ENCODE data around the gene NCEH1. TPM values are rescaled to one million over a fixed set of nuclear protein-coding genes. Genes with fewer than 3 reads are reported as not detected.
"Not testable (repeated sequence)": the region's sequence is repeated elsewhere in the genome, so short reads cannot be mapped to it uniquely, and the experiment has no call there.

The NCEH1 gene
- total RNA-seq, 1 donor from 2014 or later: 19.1 TPM

DNA sequence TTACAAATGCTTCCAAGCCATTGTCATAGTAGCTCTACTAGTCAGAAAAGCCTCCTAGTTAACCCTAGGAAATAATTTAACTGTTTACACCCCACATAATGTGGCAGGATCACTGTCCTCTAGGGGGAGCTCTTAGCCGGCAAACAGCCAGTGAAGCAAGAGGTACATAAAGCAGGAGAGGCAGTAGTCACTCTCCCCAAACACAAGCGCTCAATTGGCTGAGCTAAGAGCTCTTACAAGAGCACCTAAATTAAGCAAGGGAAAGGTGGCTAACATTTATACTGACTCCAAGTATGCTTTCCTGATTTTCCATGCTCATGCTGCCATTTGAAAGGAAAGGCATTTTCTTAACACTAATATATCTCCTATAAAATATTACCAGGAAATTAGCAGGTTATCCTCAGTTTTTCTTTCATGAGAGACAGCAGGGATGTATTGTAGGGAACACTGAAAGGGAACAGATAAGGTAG lies 37.6 kb downstream of the NCEH1 start:
- Histone ChIP-seq H3K27ac (no peak overlapping the region), H3K9me3 (no peaks in the 10 kb centered on the region), H3K27me3 (no peaks in the 10 kb centered on the region), H3K36me3 (no peaks in the 10 kb centered on the region), H3K4me3 (no peak overlapping the region), H3K4me1 (peaks cover 0 to 11% of the 10 kb centered on the region in 2 donors)
- TF ChIP-seq, protein P1, sequence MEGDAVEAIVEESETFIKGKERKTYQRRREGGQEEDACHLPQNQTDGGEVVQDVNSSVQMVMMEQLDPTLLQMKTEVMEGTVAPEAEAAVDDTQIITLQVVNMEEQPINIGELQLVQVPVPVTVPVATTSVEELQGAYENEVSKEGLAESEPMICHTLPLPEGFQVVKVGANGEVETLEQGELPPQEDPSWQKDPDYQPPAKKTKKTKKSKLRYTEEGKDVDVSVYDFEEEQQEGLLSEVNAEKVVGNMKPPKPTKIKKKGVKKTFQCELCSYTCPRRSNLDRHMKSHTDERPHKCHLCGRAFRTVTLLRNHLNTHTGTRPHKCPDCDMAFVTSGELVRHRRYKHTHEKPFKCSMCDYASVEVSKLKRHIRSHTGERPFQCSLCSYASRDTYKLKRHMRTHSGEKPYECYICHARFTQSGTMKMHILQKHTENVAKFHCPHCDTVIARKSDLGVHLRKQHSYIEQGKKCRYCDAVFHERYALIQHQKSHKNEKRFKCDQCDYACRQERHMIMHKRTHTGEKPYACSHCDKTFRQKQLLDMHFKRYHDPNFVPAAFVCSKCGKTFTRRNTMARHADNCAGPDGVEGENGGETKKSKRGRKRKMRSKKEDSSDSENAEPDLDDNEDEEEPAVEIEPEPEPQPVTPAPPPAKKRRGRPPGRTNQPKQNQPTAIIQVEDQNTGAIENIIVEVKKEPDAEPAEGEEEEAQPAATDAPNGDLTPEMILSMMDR (IDR thresholded peaks at IDR 0.05): peak in 2 of 3 experiments; percentile 48 to 52
- intact Hi-C loops (cut with DNase I): loop anchor here (5.0 kb wide), 1 partner anchor 79 kb away; the partner anchor contains the start of gene ECT2
- no peak for DNase-seq (ENCODE audit: low spot score in 2 of 2)

DNA sequence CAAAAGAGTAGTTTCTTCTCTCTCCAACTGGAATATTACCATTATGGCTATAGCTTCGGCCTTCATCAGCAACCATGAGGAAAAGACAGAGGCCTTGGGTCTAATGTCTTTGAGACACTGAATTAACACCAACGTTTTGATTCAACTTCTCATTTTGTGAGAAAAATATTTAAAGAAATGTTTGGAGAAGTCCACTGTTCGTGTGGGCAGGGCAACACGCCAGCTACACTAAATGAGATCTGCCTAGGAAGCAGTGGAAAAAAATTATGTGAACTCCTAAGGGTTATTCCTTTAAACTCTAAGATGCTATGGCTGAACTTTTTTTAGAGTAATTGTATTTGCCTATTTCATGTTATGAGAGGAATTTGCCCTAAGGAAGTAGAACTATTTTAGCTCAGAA lies 41.8 kb downstream of the NCEH1 start:
- TF ChIP-seq, protein P1 (IDR thresholded peaks at IDR 0.05): no peak
- no peak overlapping the region for H3K4me3 ChIP-seq
- no peak for DNase-seq (ENCODE audit: low spot score in 2 of 2)
- intact Hi-C loops (cut with DNase I): no loop called here
- H3K27me3 ChIP-seq: no peaks in the 10 kb centered on the region
- no peaks in the 10 kb centered on the region for H3K9me3 ChIP-seq
- H3K36me3 ChIP-seq: no peaks in the 10 kb centered on the region
- peaks cover 0 to 3% of the 10 kb centered on the region in 2 donors for H3K4me1 ChIP-seq
- H3K27ac ChIP-seq: no peak overlapping the region

DNA sequence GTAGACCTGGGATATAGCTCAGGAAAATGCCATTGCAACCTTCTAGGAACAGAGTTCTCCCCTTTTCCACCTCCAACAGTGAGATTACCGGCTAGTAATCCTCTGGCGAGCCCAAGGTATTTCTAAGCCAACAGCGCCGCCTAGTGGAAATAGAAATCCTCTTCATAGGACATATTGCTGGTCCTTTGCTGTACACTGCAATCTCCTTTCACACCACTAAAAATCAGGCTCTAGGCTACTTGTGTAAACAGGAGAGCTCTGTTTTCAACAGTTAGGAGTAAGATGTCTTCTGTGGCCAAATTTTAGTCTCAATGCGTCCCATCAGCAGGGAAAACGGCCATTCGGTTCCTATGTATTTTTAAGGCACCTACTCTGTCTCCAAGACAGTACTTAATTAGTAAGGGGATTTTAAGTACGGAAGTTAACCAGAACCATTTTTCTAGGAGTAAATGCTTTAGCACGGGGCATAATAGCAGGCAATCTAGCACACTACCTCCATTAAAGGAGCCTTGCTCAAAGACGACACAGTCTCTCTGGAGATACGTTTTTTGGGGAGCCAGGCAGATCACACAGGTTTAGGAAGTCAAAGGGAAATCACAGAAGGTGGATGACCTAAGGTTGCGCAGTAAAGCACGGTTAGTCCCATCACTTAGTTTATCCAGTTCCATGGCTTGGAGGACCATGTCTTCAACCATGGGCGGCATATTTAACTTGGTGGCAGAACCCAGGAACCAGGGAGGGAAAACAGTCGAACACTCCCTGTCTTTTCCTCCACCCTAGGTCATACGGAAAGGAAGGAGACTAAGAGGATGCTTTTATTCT lies 43.8 kb downstream of the NCEH1 start:
- Histone ChIP-seq H3K4me1 (peaks cover 0 to 3% of the 10 kb centered on the region in 2 donors), H3K9me3 (no peaks in the 10 kb centered on the region), H3K36me3 (no peaks in the 10 kb centered on the region), H3K4me3 (no peak overlapping the region), H3K27ac (no peak overlapping the region), H3K27me3 (no peaks in the 10 kb centered on the region)
- TF ChIP-seq, protein P1 (IDR thresholded peaks at IDR 0.05): peak; percentile 60 to 84 (median 76)
- intact Hi-C loops (cut with DNase I): loop anchor here (2.0 kb wide), 1 partner anchor 176 kb away; no protein-coding TSS in a partner anchor
- DNase-seq (ENCODE audit: low spot score in 2 of 2): peak in 1 of 2 donors; percentile 77

DNA sequence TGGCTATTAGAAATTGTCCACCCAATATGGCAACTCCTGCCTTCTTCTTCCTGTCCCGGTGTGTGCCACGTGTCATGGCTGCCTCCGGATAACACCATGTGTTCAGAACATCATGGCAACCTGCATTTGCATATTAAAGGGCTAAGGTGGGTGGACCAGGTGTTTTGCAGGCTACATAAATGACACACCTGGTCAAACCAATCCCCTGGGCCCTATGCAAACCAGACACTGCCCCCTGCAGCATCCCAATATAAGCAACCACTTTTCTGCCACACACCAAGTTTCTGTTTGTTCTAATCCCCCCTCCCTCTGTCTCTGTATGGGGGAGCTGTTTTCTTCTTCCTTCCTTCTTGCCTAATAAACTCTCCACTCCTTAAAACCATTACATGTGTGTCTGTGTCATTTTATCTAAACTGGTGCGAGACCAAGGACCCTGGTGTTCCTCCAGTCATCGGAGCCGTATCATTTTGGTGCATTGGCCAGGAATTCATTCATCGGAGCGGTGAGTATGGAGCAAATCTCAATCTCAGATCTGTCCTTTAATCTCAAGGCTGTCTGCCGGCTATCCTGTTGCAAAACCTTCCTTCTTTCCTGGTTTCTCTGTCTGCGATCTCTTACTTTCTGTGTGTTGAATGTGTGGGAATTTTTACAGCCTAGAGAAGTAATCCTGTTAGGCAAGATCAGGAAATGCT lies 44.5 kb downstream of the NCEH1 start:
- no peaks in the 10 kb centered on the region for H3K36me3 ChIP-seq

DNA sequence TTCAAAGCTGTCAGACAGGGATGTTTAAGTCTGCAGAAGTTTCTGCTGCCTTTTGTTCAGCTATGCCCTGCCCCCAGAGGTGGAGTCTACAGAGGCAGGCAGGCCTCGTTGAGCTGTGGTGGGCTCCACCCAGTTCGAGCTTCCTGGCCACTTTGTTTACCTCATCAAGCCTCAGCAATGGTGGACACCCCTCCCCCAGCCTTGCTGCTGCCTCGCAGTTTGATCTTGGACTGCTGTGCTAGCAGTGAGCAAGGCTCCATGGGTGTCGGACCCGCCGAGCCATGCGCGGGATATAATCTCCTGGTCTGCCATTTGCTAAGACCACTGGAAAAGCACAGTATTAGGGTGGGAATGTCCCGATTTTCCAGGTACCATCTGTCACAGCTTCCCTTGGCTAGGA lies 45.4 kb downstream of the NCEH1 start:
- intact Hi-C loops (cut with DNase I); H3K9me3 ChIP-seq; H3K4me3 ChIP-seq; H3K36me3 ChIP-seq; DNase-seq (ENCODE audit: low spot score in 2 of 2); H3K4me1 ChIP-seq; H3K27ac ChIP-seq; H3K27me3 ChIP-seq: not testable (repeated sequence)

More for the DNA sequence above, 44.5 kb downstream of the NCEH1 start:
- no peaks in the 10 kb centered on the region for H3K9me3 ChIP-seq
- DNase-seq (ENCODE audit: low spot score in 2 of 2): no peak
- no peaks in the 10 kb centered on the region for H3K27me3 ChIP-seq
- no peak overlapping the region for H3K27ac ChIP-seq
- intact Hi-C loops (cut with DNase I): loop anchor here (2.0 kb wide), 1 partner anchor 176 kb away; no protein-coding TSS in a partner anchor
- TF ChIP-seq, protein P1 (IDR thresholded peaks at IDR 0.05): no peak
- peaks cover 0 to 3% of the 10 kb centered on the region in 2 donors for H3K4me1 ChIP-seq
- H3K4me3 ChIP-seq: no peak overlapping the region

DNA sequence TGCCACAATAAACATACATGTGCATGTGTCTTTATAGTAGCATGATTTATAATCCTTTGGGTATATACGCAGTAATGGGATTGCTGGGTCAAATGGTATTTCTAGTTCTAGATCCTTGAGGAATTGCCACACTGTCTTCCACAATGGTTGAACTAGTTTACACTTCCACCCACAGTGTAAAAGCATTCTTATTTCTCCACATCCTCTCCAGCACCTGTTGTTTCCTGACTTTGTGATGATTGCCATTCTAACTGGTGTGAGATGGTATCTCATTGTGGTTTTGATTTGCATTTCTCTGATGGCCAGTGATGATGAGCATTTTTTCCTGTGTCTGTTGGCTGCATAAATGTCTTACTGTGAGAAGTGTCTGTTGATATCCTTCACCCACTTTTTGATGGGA lies 50.4 kb downstream of the NCEH1 start:
- DNase-seq (ENCODE audit: low spot score in 2 of 2); H3K27me3 ChIP-seq; H3K4me1 ChIP-seq; intact Hi-C loops (cut with DNase I); H3K9me3 ChIP-seq; H3K27ac ChIP-seq; H3K36me3 ChIP-seq; H3K4me3 ChIP-seq: not testable (repeated sequence)
